Stimulated activated CD8-positive, alpha-beta memory T cell treated with anti-CD3 and anti-CD28 coated beads, Interleukin-7, amount 100 ng/mL, for 1 hour (primary cell): ENCODE data around the gene PPP1R12B.
"Not testable (repeated sequence)": the region's sequence is repeated elsewhere in the genome, so short reads cannot be mapped to it uniquely, and the experiment has no call there.

Experiments
- DNase-seq, 2 donors: peaks; one replicate each; pipeline ENCODE4 v3.0.0-alpha.2; 2020; ENCODE audit warnings: low read depth in 2 of 2

PPP1R12B gene

GRCh38 chr1:202561726-202562443 lies 213.4 kb downstream of the PPP1R12B start:
- no peak for DNase-seq

GRCh38 chr1:202562444-202563060 lies 214.1 kb downstream of the PPP1R12B start:
- DNase-seq: no peak

GRCh38 chr1:202563818-202564217 lies 215.3 kb downstream of the PPP1R12B start:
- no peak for DNase-seq

GRCh38 chr1:202564958-202565495 lies 216.5 kb downstream of the PPP1R12B start:
- no peak for DNase-seq

- DNase-seq: no peak
These were observed 217.5 kb downstream of the PPP1R12B start for GRCh38 chr1:202565890-202566602.

- no peak for DNase-seq
These were observed 219.2 kb downstream of the PPP1R12B start for GRCh38 chr1:202567738-202568137.

- no peak for DNase-seq
These were observed 219.9 kb downstream of the PPP1R12B start for GRCh38 chr1:202568410-202568809.

- no peak for DNase-seq
These were observed 220.3 kb downstream of the PPP1R12B start for GRCh38 chr1:202568826-202569225.

- no peak for DNase-seq
These were observed 221.2 kb downstream of the PPP1R12B start for GRCh38 chr1:202569393-202570322.

GRCh38 chr1:202571719-202572339 lies 223.3 kb downstream of the PPP1R12B start:
- no peak for DNase-seq

- DNase-seq: no peak
These were observed 224.4 kb downstream of the PPP1R12B start for GRCh38 chr1:202572867-202573266.

GRCh38 chr1:202575918-202576653 lies 227.6 kb downstream of the PPP1R12B start:
- no peak for DNase-seq

- DNase-seq: no peak
These were observed 228.3 kb downstream of the PPP1R12B start for GRCh38 chr1:202576816-202577215.

- no peak for DNase-seq
These were observed 228.9 kb downstream of the PPP1R12B start for GRCh38 chr1:202577381-202577780.

- DNase-seq: no peak
These were observed 229.6 kb downstream of the PPP1R12B start for GRCh38 chr1:202578001-202578504.

- no peak for DNase-seq
These were observed 230.1 kb downstream of the PPP1R12B start for GRCh38 chr1:202578565-202578964.

- no peak for DNase-seq
These were observed 231.3 kb downstream of the PPP1R12B start for GRCh38 chr1:202579806-202580205.

- DNase-seq: no peak
These were observed 232.1 kb downstream of the PPP1R12B start for GRCh38 chr1:202580619-202581018.

GRCh38 chr1:202582350-202582749 lies 233.9 kb downstream of the PPP1R12B start:
- DNase-seq: not testable (repeated sequence)
